OCI-LY1 (cell line): ENCODE results near the gene C11orf42.

Experiments
- H2AFZ ChIP-seq: fragments of 200-600 bp; sonication (generic), shearing (Covaris generic); 2 replicates; pipeline ENCODE4 v1.6.0; 2014; ENCODE audit warnings: antibody characterized with exemption, mild to moderate bottlenecking, low read length
- H3F3A ChIP-seq: fragments of 200-600 bp; sonication (generic), shearing (Covaris generic); 2 replicates; pipeline ENCODE4 v1.6.0; 2014; ENCODE audit warnings: mild to moderate bottlenecking, antibody characterized with exemption, low read length, moderate library complexity; ENCODE audit not compliant: insufficient read depth
- H3K27ac ChIP-seq: fragments of 200-600 bp; sonication (generic); 2 replicates; pipeline ENCODE4 v1.5.1; 2014; ENCODE audit warnings: low read length, mixed run types, mild to moderate bottlenecking, low read depth; ENCODE audit not compliant: poor library complexity, severe bottlenecking
- H3K27me3 ChIP-seq: fragments of 200-600 bp; sonication (generic); 2 replicates; pipeline ENCODE4 v1.6.0; 2014; ENCODE audit warnings: antibody characterized with exemption, mild to moderate bottlenecking, low read length, moderate library complexity; ENCODE audit not compliant: insufficient read depth
- H3K36me3 ChIP-seq: fragments of 200-600 bp; sonication (generic); 2 replicates; pipeline ENCODE4 v1.6.1; 2014; ENCODE audit warnings: mild to moderate bottlenecking, antibody characterized with exemption, low read length, moderate library complexity, mixed read lengths; ENCODE audit not compliant: insufficient read depth
- H3K4me1 ChIP-seq: fragments of 200-600 bp; sonication (generic); 2 replicates; pipeline ENCODE4 v1.5.1; 2014; ENCODE audit warnings: mild to moderate bottlenecking, low read length, moderate library complexity; ENCODE audit not compliant: insufficient read depth, severe bottlenecking
- H3K4me2 ChIP-seq: fragments of 200-600 bp; sonication (generic), shearing (Covaris generic); 2 replicates; pipeline ENCODE4 v1.6.1; 2014; ENCODE audit warnings: low read length
- H3K4me3 ChIP-seq: fragments of 200-600 bp; sonication (generic); 2 replicates; pipeline ENCODE4 v1.5.1; 2014; ENCODE audit warnings: low read length, low read depth, mild to moderate bottlenecking, mixed read lengths; ENCODE audit not compliant: poor library complexity, severe bottlenecking
- H3K79me2 ChIP-seq: fragments of 200-600 bp; shearing (Covaris generic); 2 replicates; pipeline ENCODE4 v1.6.1; 2016; ENCODE audit warnings: mixed run types, low read length, mixed read lengths; ENCODE audit not compliant: insufficient read depth
- H3K9ac ChIP-seq: fragments of 200-600 bp; sonication (generic), shearing (Covaris generic); 2 replicates; pipeline ENCODE4 v1.6.1; 2014; ENCODE audit warnings: mild to moderate bottlenecking, low read length, mixed read lengths
- H3K9me2 ChIP-seq: fragments of 200-600 bp; sonication (generic), shearing (Covaris generic); 2 replicates; pipeline ENCODE4 v1.6.1; 2014; ENCODE audit warnings: low read depth, mild to moderate bottlenecking, low read length, mixed read lengths
- H3K9me3 ChIP-seq: fragments of 200-600 bp; shearing (Covaris generic); 2 replicates; pipeline ENCODE4 v1.6.1; 2014; ENCODE audit warnings: low read length, mixed read lengths
- H4K20me1 ChIP-seq: fragments of 200-600 bp; sonication (generic), shearing (Covaris generic); 2 replicates; pipeline ENCODE4 v1.6.0; 2016; ENCODE audit warnings: mild to moderate bottlenecking, low read length; ENCODE audit not compliant: insufficient read depth
- CTCF ChIP-seq: fragments of 200-600 bp; sonication (generic), shearing (Covaris generic); IDR thresholded peaks from 2 replicates; pipeline ENCODE4 v1.5.1; 2017; ENCODE audit warnings: mild to moderate bottlenecking, antibody characterized with exemption, low read length, moderate library complexity, mixed read lengths
- EZH2 ChIP-seq: fragments of 200-600 bp; sonication (generic), shearing (Covaris generic); IDR thresholded peaks from 2 replicates; pipeline ENCODE4 v1.8.0; 2017; ENCODE audit warnings: borderline replicate concordance, mixed run types, mild to moderate bottlenecking, antibody characterized with exemption, low read length, moderate library complexity, mixed read lengths

Gene C11orf42

GRCh38 chr11:6216501-6216900 lies 11.1 kb downstream of the C11orf42 start:
- H3K36me3 ChIP-seq: peaks cover 61% of the 10 kb centered on the region
- TF ChIP-seq EZH2 (no peak), CTCF (no peak)
- no peak overlapping the region for H2AFZ ChIP-seq

GRCh38 chr11:6217722-6218121 lies 12.4 kb downstream of the C11orf42 start:
- Histone ChIP-seq H4K20me1 (no peaks in the 10 kb centered on the region), H3K27ac (no peak overlapping the region), H3K4me2 (no peak overlapping the region), H3K4me3 (no peak overlapping the region), H3K9ac (no peak overlapping the region), H3F3A (no peaks in the 10 kb centered on the region), H3K36me3 (peaks cover 66% of the 10 kb centered on the region), H3K9me3 (no peaks in the 10 kb centered on the region), H3K27me3 (no peaks in the 10 kb centered on the region), H3K79me2 (no peaks in the 10 kb centered on the region), H2AFZ (no peak overlapping the region), H3K9me2 (no peaks in the 10 kb centered on the region), H3K4me1 (no peaks in the 10 kb centered on the region)
- TF ChIP-seq CTCF: no peak
- TF ChIP-seq EZH2: no peak

More at GRCh38 chr11:6216501-6216900, 11.1 kb downstream of the C11orf42 start:
- no peak overlapping the region for H3K9ac ChIP-seq
- no peaks in the 10 kb centered on the region for H3F3A ChIP-seq
- no peak overlapping the region for H3K27ac ChIP-seq
- H3K9me3 ChIP-seq: no peaks in the 10 kb centered on the region
- H3K4me1 ChIP-seq: no peaks in the 10 kb centered on the region
- H3K9me2 ChIP-seq: no peaks in the 10 kb centered on the region
- H3K27me3 ChIP-seq: no peaks in the 10 kb centered on the region
- no peak overlapping the region for H3K4me2 ChIP-seq
- no peak overlapping the region for H3K4me3 ChIP-seq
- H3K79me2 ChIP-seq: no peaks in the 10 kb centered on the region
- no peaks in the 10 kb centered on the region for H4K20me1 ChIP-seq

GRCh38 chr11:6219359-6219758 lies 14.0 kb downstream of the C11orf42 start:
- Histone ChIP-seq H3K27me3 (no peaks in the 10 kb centered on the region), H4K20me1 (no peaks in the 10 kb centered on the region), H3K9me2 (no peaks in the 10 kb centered on the region), H3K9me3 (no peaks in the 10 kb centered on the region), H3K27ac (no peak overlapping the region), H3K4me1 (no peaks in the 10 kb centered on the region), H3K4me3 (no peak overlapping the region), H3K4me2 (no peak overlapping the region), H3K36me3 (peaks cover 73% of the 10 kb centered on the region), H3K9ac (no peak overlapping the region), H3K79me2 (no peaks in the 10 kb centered on the region), H2AFZ (no peak overlapping the region), H3F3A (no peaks in the 10 kb centered on the region)
- TF ChIP-seq CTCF (no peak), EZH2 (no peak)
